HEK293 (cell line): ENCODE measurements around the gene TNS3.

ENCODE experiments used
- CTCF ChIA-PET: fragments of 350-600 bp; formaldehyde crosslinking; extraction: SDS; loops from one replicate; lab custom pipeline; 2021; ENCODE audit warnings: antibody characterized with exemption; lab: Yijun Ruan, JAX
- POLR2A ChIA-PET: fragments of 300-600 bp; formaldehyde crosslinking; extraction: SDS; loops from one replicate; lab custom pipeline; 2020; ENCODE audit warnings: antibody characterized with exemption, inconsistent platforms; lab: Yijun Ruan, JAX
- H3K27ac ChIP-seq: fragments of 200-500 bp; sonication (Bioruptor generic); 2 replicates; pipeline ENCODE4 v1.5.1; 2014; ENCODE audit warnings: low read depth, low read length, control low read depth, inconsistent platforms; ENCODE audit errors: extremely low read depth
- H3K36me3 ChIP-seq, 2 experiments: fragments of 200-500 bp in 1 of 2; sonication (Bioruptor generic) in 1 of 2; 1 replicate in 1 of 2; 2 replicates in 1 of 2; pipeline ENCODE4 v1.5.1; 2014 to 2017; ENCODE audit warnings: inconsistent platforms in 2 of 2, low read length in 2 of 2; ENCODE audit not compliant: control insufficient read depth in 2 of 2, insufficient read depth in 1 of 2
- H3K4me1 ChIP-seq: fragments of 200-500 bp; sonication (Bioruptor generic); 2 replicates; pipeline ENCODE4 v1.5.1; 2014; ENCODE audit warnings: mild to moderate bottlenecking, low read length, inconsistent platforms; ENCODE audit not compliant: control insufficient read depth, insufficient read depth
- H3K4me3 ChIP-seq: 2 replicates; pipeline ENCODE4 v1.5.1; 2011; ENCODE audit warnings: low read depth, mild to moderate bottlenecking, control low read depth, low read length, moderate library complexity
- H3K9me3 ChIP-seq: fragments of 200-500 bp; sonication (Bioruptor generic); 2 replicates; pipeline ENCODE4 v1.5.1; 2014; ENCODE audit warnings: low read depth, low read length, inconsistent platforms; ENCODE audit not compliant: control insufficient read depth, insufficient read depth
- BCL11B ChIP-seq: fragments of 450-650 bp; formaldehyde crosslinking; IDR thresholded peaks from 2 replicates; pipeline ENCODE4 v1.5.1; 2016; ENCODE audit warnings: low read depth, missing biosample characterization, missing genetic modification characterization
- FEZF1 ChIP-seq: fragments of 450-650 bp; formaldehyde crosslinking; IDR thresholded peaks from 2 replicates; pipeline ENCODE4 v1.5.1; 2016; ENCODE audit warnings: missing biosample characterization, missing genetic modification characterization
- INSM2 ChIP-seq: fragments of 450-650 bp; formaldehyde crosslinking; IDR thresholded peaks from 2 replicates; pipeline ENCODE4 v1.5.1; 2016; ENCODE audit warnings: missing biosample characterization, missing genetic modification characterization
- KLF17 ChIP-seq: fragments of 450-650 bp; formaldehyde crosslinking; IDR thresholded peaks from 2 replicates; pipeline ENCODE4 v1.5.1; 2016; ENCODE audit warnings: missing biosample characterization, missing genetic modification characterization
- KLF8 ChIP-seq: fragments of 450-650 bp; formaldehyde crosslinking; IDR thresholded peaks from 2 replicates; pipeline ENCODE4 v1.5.1; 2016; ENCODE audit warnings: missing biosample characterization, missing genetic modification characterization
- KLF9 ChIP-seq: fragments of 450-650 bp; formaldehyde crosslinking; IDR thresholded peaks from 2 replicates; pipeline ENCODE4 v1.5.1; 2016; ENCODE audit warnings: missing biosample characterization, missing genetic modification characterization, low read depth
- MYNN ChIP-seq: fragments of 450-650 bp; formaldehyde crosslinking; IDR thresholded peaks from 2 replicates; pipeline ENCODE4 v1.5.1; 2016; ENCODE audit warnings: missing biosample characterization, missing genetic modification characterization, borderline replicate concordance
- PRDM10 ChIP-seq: fragments of 450-650 bp; formaldehyde crosslinking; IDR thresholded peaks from 2 replicates; pipeline ENCODE4 v1.5.1; 2016; ENCODE audit warnings: missing biosample characterization, missing genetic modification characterization
- SCRT1 ChIP-seq: fragments of 450-650 bp; formaldehyde crosslinking; IDR thresholded peaks from 2 replicates; pipeline ENCODE4 v1.5.1; 2016; ENCODE audit warnings: missing biosample characterization, missing genetic modification characterization, borderline replicate concordance
- SP2 ChIP-seq: fragments of 450-650 bp; formaldehyde crosslinking; IDR thresholded peaks from 2 replicates; pipeline ENCODE4 v1.5.1; 2016; ENCODE audit warnings: missing biosample characterization, missing genetic modification characterization
- TCF7L2 ChIP-seq: IDR thresholded peaks from 2 replicates; pipeline ENCODE4 v1.6.1; 2011; ENCODE audit warnings: low read depth, mild to moderate bottlenecking, inconsistent platforms, low read length, moderate library complexity, borderline replicate concordance
- WT1 ChIP-seq: fragments of 450-650 bp; formaldehyde crosslinking; IDR thresholded peaks from 2 replicates; pipeline ENCODE4 v1.5.1; 2016; ENCODE audit warnings: missing biosample characterization, missing genetic modification characterization
- ZBTB17 ChIP-seq: fragments of 450-650 bp; formaldehyde crosslinking; IDR thresholded peaks from 2 replicates; pipeline ENCODE4 v1.5.1; 2016; ENCODE audit warnings: missing biosample characterization, missing genetic modification characterization
- ZBTB20 ChIP-seq: fragments of 450-650 bp; formaldehyde crosslinking; IDR thresholded peaks from 2 replicates; pipeline ENCODE4 v1.5.1; 2016; ENCODE audit warnings: missing biosample characterization, missing genetic modification characterization
- ZBTB8A ChIP-seq: fragments of 450-650 bp; formaldehyde crosslinking; IDR thresholded peaks from 2 replicates; pipeline ENCODE4 v1.5.1; 2016; ENCODE audit warnings: missing biosample characterization, missing genetic modification characterization
- ZEB2 ChIP-seq: fragments of 450-650 bp; formaldehyde crosslinking; IDR thresholded peaks from 2 replicates; pipeline ENCODE4 v1.5.1; 2016; ENCODE audit warnings: missing biosample characterization, missing genetic modification characterization
- ZFP69B ChIP-seq: fragments of 450-650 bp; formaldehyde crosslinking; IDR thresholded peaks from 2 replicates; pipeline ENCODE4 v1.5.1; 2016; ENCODE audit warnings: missing biosample characterization, missing genetic modification characterization
- ZNF146 ChIP-seq: fragments of 450-650 bp; formaldehyde crosslinking; IDR thresholded peaks from 2 replicates; pipeline ENCODE4 v1.5.1; 2016; ENCODE audit warnings: missing biosample characterization, missing genetic modification characterization
- ZNF174 ChIP-seq: fragments of 450-650 bp; formaldehyde crosslinking; IDR thresholded peaks from 2 replicates; pipeline ENCODE4 v1.5.0; 2017; ENCODE audit warnings: missing biosample characterization, mild to moderate bottlenecking, missing genetic modification characterization
- ZNF184 ChIP-seq: fragments of 450-650 bp; IDR thresholded peaks from 2 replicates; pipeline ENCODE4 v1.5.1; 2018; ENCODE audit warnings: missing biosample characterization, mild to moderate bottlenecking, missing genetic modification characterization
- ZNF248 ChIP-seq: fragments of 450-650 bp; formaldehyde crosslinking; IDR thresholded peaks from 2 replicates; pipeline ENCODE4 v1.5.1; 2017; ENCODE audit warnings: missing biosample characterization, missing genetic modification characterization
- ZNF292 ChIP-seq: fragments of 450-650 bp; formaldehyde crosslinking; IDR thresholded peaks from 2 replicates; pipeline ENCODE4 v1.5.1; 2016; ENCODE audit warnings: low read depth, missing biosample characterization, missing genetic modification characterization, borderline replicate concordance
- ZNF335 ChIP-seq: fragments of 450-650 bp; formaldehyde crosslinking; conservative IDR thresholded peaks from 2 replicates; pipeline ENCODE4 v1.5.1; 2016; ENCODE audit warnings: missing biosample characterization, missing genetic modification characterization
- ZNF366 ChIP-seq: fragments of 450-650 bp; formaldehyde crosslinking; conservative IDR thresholded peaks from 2 replicates; pipeline ENCODE4 v1.5.1; 2016; ENCODE audit warnings: missing biosample characterization, missing genetic modification characterization
- ZNF37A ChIP-seq: fragments of 450-650 bp; IDR thresholded peaks from 2 replicates; pipeline ENCODE4 v1.5.1; 2018; ENCODE audit warnings: missing biosample characterization, missing genetic modification characterization
- ZNF423 ChIP-seq: fragments of 450-650 bp; formaldehyde crosslinking; IDR thresholded peaks from 2 replicates; pipeline ENCODE4 v1.5.1; 2016; ENCODE audit warnings: missing biosample characterization, missing genetic modification characterization
- ZNF473 ChIP-seq: fragments of 450-650 bp; formaldehyde crosslinking; IDR thresholded peaks from 2 replicates; pipeline ENCODE4 v1.5.1; 2017; ENCODE audit warnings: missing biosample characterization, missing genetic modification characterization
- ZNF501 ChIP-seq: fragments of 450-650 bp; formaldehyde crosslinking; IDR thresholded peaks from 2 replicates; pipeline ENCODE4 v1.5.1; 2016; ENCODE audit warnings: missing biosample characterization, missing genetic modification characterization
- ZNF549 ChIP-seq: fragments of 450-650 bp; IDR thresholded peaks from 2 replicates; pipeline ENCODE4 v1.5.1; 2018; ENCODE audit warnings: missing biosample characterization, missing genetic modification characterization, mild to moderate bottlenecking, inconsistent platforms, moderate library complexity
- ZNF621 ChIP-seq: fragments of 450-650 bp; formaldehyde crosslinking; IDR thresholded peaks from 2 replicates; pipeline ENCODE4 v1.5.1; 2017; ENCODE audit warnings: missing biosample characterization, missing genetic modification characterization
- ZNF747 ChIP-seq: fragments of 450-650 bp; formaldehyde crosslinking; IDR thresholded peaks from 2 replicates; pipeline ENCODE4 v1.5.1; 2016; ENCODE audit warnings: missing biosample characterization, missing genetic modification characterization
- ZNF843 ChIP-seq: fragments of 450-650 bp; formaldehyde crosslinking; IDR thresholded peaks from 2 replicates; pipeline ENCODE4 v1.5.1; 2016; ENCODE audit warnings: missing biosample characterization, missing genetic modification characterization
- ZSCAN5A ChIP-seq: fragments of 450-650 bp; formaldehyde crosslinking; IDR thresholded peaks from 2 replicates; pipeline ENCODE4 v1.5.1; 2016; ENCODE audit warnings: missing biosample characterization, missing genetic modification characterization
- ZXDB ChIP-seq: fragments of 450-650 bp; formaldehyde crosslinking; IDR thresholded peaks from 2 replicates; pipeline ENCODE4 v1.5.1; 2016; ENCODE audit warnings: missing biosample characterization, missing genetic modification characterization

Gene TNS3

GRCh38 chr7:47464266-47464665 lies 117.6 kb downstream of the TNS3 start:
- no peak overlapping the region for H3K27ac ChIP-seq
- TF ChIP-seq INSM2 (tag by site-specific recombination), result no peak
- TF ChIP-seq KLF8 (tag by site-specific recombination), result no peak
- no peak for TF ChIP-seq BCL11B (tag by site-specific recombination)
- TF ChIP-seq TCF7L2, result no peak
- no peak for TF ChIP-seq ZNF549 (tag by site-specific recombination)
- no peak for TF ChIP-seq ZNF621
- no peak for TF ChIP-seq WT1 (tag by site-specific recombination)
- TF ChIP-seq ZNF248 (tag by site-specific recombination), result no peak
- no peak for TF ChIP-seq ZNF146
- no peak for TF ChIP-seq ZBTB8A (tag by site-specific recombination)
- no peak for TF ChIP-seq FEZF1
- TF ChIP-seq ZXDB (tag by site-specific recombination), result no peak
- TF ChIP-seq ZFP69B, result no peak
- TF ChIP-seq ZBTB20 (tag by site-specific recombination), result no peak
- no peak for TF ChIP-seq KLF9
- no peak for TF ChIP-seq KLF17
- no peak for TF ChIP-seq ZNF292
- no peak for TF ChIP-seq ZNF843 (tag by site-specific recombination)
- no peaks in the 10 kb centered on the region for H3K9me3 ChIP-seq
- H3K36me3 ChIP-seq, result no peaks in the 10 kb centered on the region
- ChIA-PET CTCF (no interaction called here), POLR2A (no interaction called here)
- H3K4me1 ChIP-seq, result no peaks in the 10 kb centered on the region
- no peak overlapping the region for H3K4me3 ChIP-seq

- CTCF ChIA-PET, result no interaction called here
- H3K4me3 ChIP-seq, result no peak overlapping the region
- H3K9me3 ChIP-seq, result no peaks in the 10 kb centered on the region
- POLR2A ChIA-PET, result interaction anchor here (0.6 kb wide), 1 partner anchor 128 kb away, joined by 5 read pairs; no protein-coding TSS in a partner anchor
- no peak overlapping the region for H3K27ac ChIP-seq
- no peaks in the 10 kb centered on the region for H3K36me3 ChIP-seq
- no peaks in the 10 kb centered on the region for H3K4me1 ChIP-seq
- TF ChIP-seq ZNF501 (tag by site-specific recombination) (no peak), ZSCAN5A (tag by site-specific recombination) (no peak), ZNF473 (tag by site-specific recombination) (no peak), MYNN (no peak), ZNF335 (tag by site-specific recombination) (no peak), ZNF174 (tag by site-specific recombination) (no peak), ZNF37A (tag by site-specific recombination) (no peak), ZBTB17 (no peak), PRDM10 (tag by site-specific recombination) (no peak), ZNF423 (tag by site-specific recombination) (no peak), ZEB2 (tag by site-specific recombination) (no peak), ZNF184 (tag by site-specific recombination) (no peak), ZNF366 (no peak), SP2 (tag by site-specific recombination) (no peak), SCRT1 (tag by site-specific recombination) (no peak), ZNF747 (tag by site-specific recombination) (no peak)
Measured at GRCh38 chr7:47461746-47462145, 120.2 kb downstream of the TNS3 start.
